Heart left ventricle (tissue), 13 donors: Measurements from ENCODE around the gene TMEM130.

Experiments used
- CTCF ChIP-seq, 12 donors: fragments of 200-600 bp; sonication (generic) in 4 of 12; IDR thresholded peaks; one replicate each; pipeline versions ENCODE4 v1.5.0 to v1.8.0; 2018 to 2022; ENCODE audit warnings: antibody characterized with exemption in 12 of 12, mild to moderate bottlenecking in 5 of 12
- POLR2A ChIP-seq, 2 donors: fragments of 450-650 bp; IDR thresholded peaks; one replicate each; pipeline ENCODE4 v1.6.1; 2017; ENCODE audit warnings: antibody characterized with exemption in 2 of 2, mild to moderate bottlenecking in 2 of 2, moderate library complexity in 2 of 2
- donor health status: ischemic (EF 13 %, LVEDD 7.1; RV severe dilation, severe dysfunction).
- donor health status: DM: no; HTN: yes; CAD: no.
- donor health status: DM: no; HTN: no; CAD: no.
- donor health status: ischemic (EF 25% LVEDD 6.9; RV normal size, moderate dysfunction).
- donor health status: ischemic (EF 25% LVEDD 5.7; RV mildly dilated, moderate dysfunction).
- donor health status: ischemic (EF 35%, LVEDD 5.7; RV mildly dilated, moderate dysfunction).
- donor health status: nonischemic (EF 11% LVEDD 7.7; RV severe dilation, severe dysfunction).
- donor health status: DM: yes; HTN: yes; CAD: no.
- donor health status: PGD.
- donor health status: ischemic (EF 29% LVEDD 5.4; RV normal size, mild dysfunction).
- donor health status: nonischemic (EF 23%, LVEDD 6.1; RV moderate dilation, normal function).

DNA sequence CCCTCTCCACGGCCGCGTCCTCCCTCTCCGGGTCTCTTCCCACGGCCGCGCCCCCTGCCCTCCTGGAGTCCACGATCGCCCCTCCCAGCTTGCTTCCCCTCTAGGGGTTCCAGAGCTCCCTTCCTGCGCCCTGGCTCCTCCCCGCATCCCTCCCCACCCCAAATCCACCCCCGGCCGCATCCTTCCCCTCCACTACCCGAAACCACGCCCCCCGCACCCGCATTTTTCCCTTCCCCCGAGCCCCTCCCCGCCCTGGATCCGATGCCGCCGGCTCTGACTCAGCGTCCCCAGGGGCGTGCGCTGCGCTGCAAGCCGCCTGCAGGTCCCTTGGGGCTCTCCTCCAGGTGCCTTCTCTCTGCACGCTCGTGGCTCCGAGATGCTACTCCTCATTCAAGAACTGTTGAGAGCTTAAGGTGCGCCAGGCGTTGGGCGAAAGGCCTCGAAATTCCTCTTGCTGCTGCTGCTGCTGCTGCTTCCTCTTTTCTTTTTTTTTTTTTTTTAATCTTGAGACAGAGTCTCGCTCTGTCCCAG is 372 bp upstream of the TMEM130 start:
- TF ChIP-seq CTCF (IDR thresholded peaks at IDR 0.05) (no peak), POLR2A (IDR thresholded peaks at IDR 0.05) (no peak)
